ENCODE results near the gene SDF2.
A peak's percentile ranks its signal among the peaks of the same experiment; 100 is the strongest.
"Not testable (repeated sequence)": the region's sequence is repeated elsewhere in the genome, so short reads cannot be mapped to it uniquely, and the experiment has no call there.

Gene SDF2

DNA sequence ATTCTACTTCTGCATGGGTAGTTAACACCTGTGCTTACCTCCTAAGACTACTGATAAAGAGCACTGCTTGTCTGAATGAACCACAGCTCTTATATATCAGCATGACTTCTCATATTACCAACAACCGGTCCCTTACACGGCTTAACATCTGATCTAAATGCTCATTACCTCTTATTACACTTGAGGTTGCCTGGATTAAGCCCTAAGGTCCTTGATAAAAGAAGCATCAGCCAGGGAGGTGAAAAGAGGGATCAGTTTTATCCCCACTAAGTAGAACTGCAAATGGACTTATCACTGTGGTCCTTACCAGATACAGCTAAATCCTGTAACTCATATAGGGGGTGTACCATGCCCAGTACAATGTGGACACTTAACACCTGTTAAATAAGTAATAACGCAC, 39.5 kb downstream of the SDF2 start:
- H3K4me3 ChIP-seq (ENCODE audit: low read length) = no peak overlapping the region
- H3K36me3 ChIP-seq (ENCODE audit: insufficient read depth, low read length) = peaks cover 74% of the 10 kb centered on the region
- no peak overlapping the region for H3K9ac ChIP-seq (ENCODE audit: low read depth, low read length)
- H3K4me2 ChIP-seq (ENCODE audit: low read length) = no peak overlapping the region
- H3K9me3 ChIP-seq (replicated peaks; ENCODE audit: low read length) = no peaks in the 10 kb centered on the region
- H3K4me1 ChIP-seq (ENCODE audit: control insufficient read depth, insufficient read depth, low read length) = no peaks in the 10 kb centered on the region
- no peaks in the 10 kb centered on the region for H3K27me3 ChIP-seq (ENCODE audit: control insufficient read depth, insufficient read depth, low read length)

DNA sequence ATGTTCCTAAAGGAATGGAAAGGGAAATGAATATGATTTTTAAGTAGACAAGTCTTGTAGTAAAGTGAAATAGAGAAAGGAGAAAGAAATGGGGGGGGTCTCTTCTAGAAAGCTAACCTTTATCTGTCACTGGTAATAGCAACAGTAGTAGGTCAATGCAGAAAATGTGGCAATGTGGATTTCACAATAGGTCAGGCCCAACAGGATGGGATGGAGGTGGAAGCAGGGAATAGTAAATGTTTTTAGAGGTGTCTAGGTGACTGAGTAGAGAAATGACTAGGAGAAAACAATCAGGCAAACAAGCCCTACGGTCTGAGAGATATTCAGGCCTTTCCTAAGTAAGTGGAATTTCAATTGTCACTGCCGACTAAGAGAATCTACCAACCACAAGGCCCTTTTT, 41.7 kb downstream of the SDF2 start:
- Histone ChIP-seq H3K36me3 (ENCODE audit: insufficient read depth, low read length) (peaks cover 89% of the 10 kb centered on the region), H3K4me1 (ENCODE audit: control insufficient read depth, insufficient read depth, low read length) (no peaks in the 10 kb centered on the region), H3K4me2 (ENCODE audit: low read length) (no peak overlapping the region), H3K27me3 (ENCODE audit: control insufficient read depth, insufficient read depth, low read length) (no peaks in the 10 kb centered on the region), H3K4me3 (ENCODE audit: low read length) (no peak overlapping the region), H3K9me3 (replicated peaks; ENCODE audit: low read length) (no peaks in the 10 kb centered on the region), H3K9ac (ENCODE audit: low read depth, low read length) (no peak overlapping the region)

DNA sequence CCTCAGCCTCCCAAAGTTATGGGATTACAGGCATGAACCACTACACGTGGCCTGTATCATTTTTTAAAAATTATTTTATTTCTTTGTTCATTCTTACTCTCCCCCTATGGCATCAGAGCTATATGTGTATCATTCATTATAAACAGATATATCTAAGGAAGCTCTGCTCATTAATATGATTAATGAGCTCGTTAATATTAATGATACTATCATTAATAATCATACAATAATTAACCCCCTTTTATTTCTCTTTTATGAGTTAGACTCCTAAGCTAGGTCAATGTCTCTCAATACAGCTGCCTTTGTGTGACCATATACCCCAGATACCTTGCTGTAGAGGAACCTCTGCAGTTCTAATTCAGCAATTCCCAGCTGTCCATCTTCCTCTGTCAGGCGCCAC, 43.2 kb downstream of the SDF2 start:
- H3K36me3 ChIP-seq (ENCODE audit: insufficient read depth, low read length) = peaks cover 90% of the 10 kb centered on the region
- H3K27me3 ChIP-seq (ENCODE audit: control insufficient read depth, insufficient read depth, low read length) = no peaks in the 10 kb centered on the region
- no peak overlapping the region for H3K9ac ChIP-seq (ENCODE audit: low read depth, low read length)
- H3K4me3 ChIP-seq (ENCODE audit: low read length) = no peak overlapping the region
- H3K4me2 ChIP-seq (ENCODE audit: low read length) = no peak overlapping the region
- H3K9me3 ChIP-seq (replicated peaks; ENCODE audit: low read length) = no peaks in the 10 kb centered on the region
- H3K4me1 ChIP-seq (ENCODE audit: control insufficient read depth, insufficient read depth, low read length) = no peaks in the 10 kb centered on the region

DNA sequence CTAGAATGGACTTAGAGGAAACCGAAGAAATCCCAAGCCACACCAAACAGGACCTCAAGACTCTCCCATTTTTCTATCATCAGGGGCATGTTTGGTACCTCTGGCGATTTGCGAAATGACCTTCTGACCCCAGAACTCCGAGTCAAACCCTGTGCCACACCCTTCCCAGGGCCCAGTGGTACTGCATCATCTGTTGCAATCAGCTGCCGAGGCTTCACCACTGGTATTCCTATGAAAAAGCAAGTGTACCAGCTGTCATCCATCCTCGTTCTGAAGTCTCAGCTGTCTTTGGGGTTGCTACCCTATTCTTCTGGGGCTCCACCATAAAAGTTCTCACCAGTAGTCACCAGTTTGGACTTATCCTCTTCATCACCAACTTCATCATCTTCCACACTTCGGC, 45.4 kb downstream of the SDF2 start:
- Histone ChIP-seq H3K9ac (ENCODE audit: low read depth, low read length) (no peak overlapping the region), H3K27me3 (ENCODE audit: control insufficient read depth, insufficient read depth, low read length) (no peaks in the 10 kb centered on the region), H3K36me3 (ENCODE audit: insufficient read depth, low read length) (peaks cover 84% of the 10 kb centered on the region), H3K4me3 (ENCODE audit: low read length) (no peak overlapping the region), H3K9me3 (replicated peaks; ENCODE audit: low read length) (no peaks in the 10 kb centered on the region), H3K4me2 (ENCODE audit: low read length) (no peak overlapping the region), H3K4me1 (ENCODE audit: control insufficient read depth, insufficient read depth, low read length) (no peaks in the 10 kb centered on the region)

DNA sequence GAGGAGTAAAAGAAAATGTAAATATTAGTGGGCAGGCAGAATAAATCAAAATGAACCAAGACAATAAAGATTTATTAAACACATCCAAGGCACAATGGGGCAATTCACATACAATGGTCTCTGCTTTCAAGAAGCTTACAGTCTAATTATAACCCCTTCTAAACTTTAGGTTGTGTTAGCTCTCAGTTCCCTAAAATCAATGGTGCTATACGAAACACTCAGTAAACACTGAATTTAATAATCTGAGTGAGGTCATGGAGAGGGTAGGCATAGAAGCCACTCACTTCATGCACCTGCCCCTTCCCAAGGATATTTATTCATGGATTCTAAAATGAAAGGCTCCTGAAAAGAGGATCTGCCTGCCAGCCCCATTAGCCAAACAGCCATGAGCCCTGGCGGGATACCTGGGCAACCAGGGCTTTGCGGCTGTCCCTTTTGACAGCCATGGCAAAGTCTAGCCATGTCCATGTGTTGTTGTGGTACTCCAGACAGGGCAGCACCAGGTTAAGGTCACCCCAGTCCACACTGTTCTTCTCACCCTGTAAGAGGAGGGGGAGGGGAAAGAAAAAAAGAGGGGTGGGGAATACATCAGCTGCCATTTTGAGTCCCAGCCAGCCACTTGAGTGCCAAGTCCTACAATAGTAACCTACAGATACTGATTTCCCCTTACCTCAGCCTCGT, 46.3 kb downstream of the SDF2 start:
- H3K9ac ChIP-seq (ENCODE audit: low read depth, low read length) = no peak overlapping the region
- no peak overlapping the region for H3K4me2 ChIP-seq (ENCODE audit: low read length)
- H3K36me3 ChIP-seq (ENCODE audit: insufficient read depth, low read length) = peaks cover 81% of the 10 kb centered on the region
- H3K27me3 ChIP-seq (ENCODE audit: control insufficient read depth, insufficient read depth, low read length) = no peaks in the 10 kb centered on the region
- H3K9me3 ChIP-seq (replicated peaks; ENCODE audit: low read length) = no peaks in the 10 kb centered on the region
- H3K4me1 ChIP-seq (ENCODE audit: control insufficient read depth, insufficient read depth, low read length) = no peaks in the 10 kb centered on the region
- H3K4me3 ChIP-seq (ENCODE audit: low read length) = no peak overlapping the region

DNA sequence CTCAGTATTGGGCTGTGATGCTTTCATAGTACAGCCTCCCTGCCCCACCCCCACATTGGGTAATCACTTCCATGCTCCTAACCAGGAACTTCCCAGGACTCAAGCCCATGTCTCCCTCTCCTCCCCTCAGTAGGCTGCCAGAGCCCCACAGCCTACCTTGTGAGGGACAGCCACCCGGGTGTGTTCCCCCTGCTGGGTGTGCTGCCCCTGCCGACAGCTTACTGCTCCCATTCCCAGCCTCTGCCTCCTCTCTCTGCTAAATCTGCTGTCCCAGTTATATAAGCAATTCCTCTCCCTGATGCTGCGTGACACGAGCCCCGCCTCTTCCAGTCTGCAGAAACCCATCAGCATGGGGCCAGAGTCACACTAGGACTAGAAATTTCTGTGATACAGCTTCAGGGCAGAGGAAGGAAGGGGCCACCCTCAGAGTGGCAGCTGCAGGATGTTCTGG, 47.8 kb downstream of the SDF2 start, which contains the start of gene RSKR:
Gene RSKR (minus strand): TSS at position 255 of the 451 bp plus-strand sequence. CDS start 24 bp downstream, at position 231.
- Histone ChIP-seq H3K9me3 (replicated peaks; ENCODE audit: low read length) (no peaks in the 10 kb centered on the region), H3K27me3 (ENCODE audit: control insufficient read depth, insufficient read depth, low read length) (no peaks in the 10 kb centered on the region), H3K9ac (ENCODE audit: low read depth, low read length) (no peak within 1 kb of the TSS), H3K4me1 (ENCODE audit: control insufficient read depth, insufficient read depth, low read length) (no peaks in the 10 kb centered on the region), H3K4me3 (ENCODE audit: low read length) (no peak within 1 kb of the TSS), H3K4me2 (ENCODE audit: low read length) (no peak within 1 kb of the TSS), H3K36me3 (ENCODE audit: insufficient read depth, low read length) (peaks cover 68% of the 10 kb centered on the region)

DNA sequence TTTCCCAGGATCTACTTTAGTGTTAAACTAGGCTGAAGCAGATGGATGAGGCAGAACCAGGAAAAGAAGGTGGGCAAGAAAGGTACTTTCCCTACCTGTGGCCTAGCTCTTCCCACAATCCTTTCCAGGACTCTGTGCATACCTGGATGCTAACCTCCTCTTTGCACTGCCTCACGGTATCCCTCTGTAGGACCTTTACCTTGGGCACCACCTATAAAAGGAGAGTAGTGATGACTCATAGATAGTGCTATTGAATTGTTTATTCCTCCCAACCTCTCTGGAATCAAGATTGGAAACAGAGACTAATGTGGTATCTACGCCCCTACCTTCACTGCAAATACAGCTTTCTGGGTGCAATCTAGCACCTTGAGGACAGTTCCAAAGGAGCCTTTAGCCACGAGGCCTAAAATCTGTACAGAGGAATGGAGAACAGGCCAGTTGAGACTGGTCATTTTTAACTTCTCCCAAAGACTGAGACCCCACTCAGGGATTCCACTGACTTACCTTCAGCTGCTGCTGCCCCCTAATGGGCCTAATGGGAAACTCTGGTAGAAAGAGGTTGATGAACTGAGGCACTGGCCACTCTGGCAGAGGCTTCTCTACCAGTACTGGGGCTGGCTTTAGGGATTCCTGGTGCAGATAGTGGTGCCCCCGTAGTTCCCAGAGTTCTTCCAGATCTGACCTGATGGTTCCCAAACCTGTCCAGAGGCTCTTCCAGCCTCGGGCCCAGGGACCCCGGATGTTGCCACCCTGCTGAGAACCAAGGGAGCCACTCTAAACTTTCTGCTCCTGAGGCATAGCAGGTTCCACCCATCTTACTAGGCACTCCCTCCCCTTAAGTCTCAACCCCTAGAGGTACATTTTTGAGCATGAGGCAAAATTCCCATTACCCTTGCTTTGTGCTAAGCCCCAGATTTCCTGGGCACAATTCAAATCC, 48.5 kb downstream of the SDF2 start:
- Histone ChIP-seq H3K4me2 (ENCODE audit: low read length) (no peak overlapping the region), H3K27me3 (ENCODE audit: control insufficient read depth, insufficient read depth, low read length) (no peaks in the 10 kb centered on the region), H3K9me3 (replicated peaks; ENCODE audit: low read length) (no peaks in the 10 kb centered on the region), H3K4me3 (ENCODE audit: low read length) (no peak overlapping the region), H3K36me3 (ENCODE audit: insufficient read depth, low read length) (peaks cover 60% of the 10 kb centered on the region), H3K9ac (ENCODE audit: low read depth, low read length) (no peak overlapping the region), H3K4me1 (ENCODE audit: control insufficient read depth, insufficient read depth, low read length) (no peaks in the 10 kb centered on the region)

DNA sequence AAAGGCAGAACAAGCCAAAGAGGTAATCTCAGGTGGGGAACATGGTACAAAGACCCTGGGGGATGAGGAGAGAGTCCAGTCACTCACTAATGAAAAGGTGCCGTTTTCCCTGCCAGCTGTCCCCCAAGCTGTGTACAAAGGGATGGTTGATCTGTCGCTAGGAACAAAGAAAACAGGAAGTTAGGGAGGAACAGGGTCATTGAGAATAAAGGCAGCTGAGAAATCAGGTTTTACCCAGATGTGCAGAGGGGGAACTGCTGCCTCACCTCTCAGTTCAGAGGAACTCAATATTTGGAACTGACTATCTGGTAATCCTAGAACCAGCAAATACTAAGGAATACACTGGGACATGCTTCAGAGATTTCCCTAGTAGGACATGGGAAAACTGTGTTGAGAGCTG, 49.2 kb downstream of the SDF2 start:
- no peak overlapping the region for H3K4me2 ChIP-seq (ENCODE audit: low read length)
- no peaks in the 10 kb centered on the region for H3K4me1 ChIP-seq (ENCODE audit: control insufficient read depth, insufficient read depth, low read length)
- H3K9me3 ChIP-seq (replicated peaks; ENCODE audit: low read length) = no peaks in the 10 kb centered on the region
- H3K27me3 ChIP-seq (ENCODE audit: control insufficient read depth, insufficient read depth, low read length) = no peaks in the 10 kb centered on the region
- H3K4me3 ChIP-seq (ENCODE audit: low read length) = no peak overlapping the region
- peaks cover 59% of the 10 kb centered on the region for H3K36me3 ChIP-seq (ENCODE audit: insufficient read depth, low read length)
- no peak overlapping the region for H3K9ac ChIP-seq (ENCODE audit: low read depth, low read length)

DNA sequence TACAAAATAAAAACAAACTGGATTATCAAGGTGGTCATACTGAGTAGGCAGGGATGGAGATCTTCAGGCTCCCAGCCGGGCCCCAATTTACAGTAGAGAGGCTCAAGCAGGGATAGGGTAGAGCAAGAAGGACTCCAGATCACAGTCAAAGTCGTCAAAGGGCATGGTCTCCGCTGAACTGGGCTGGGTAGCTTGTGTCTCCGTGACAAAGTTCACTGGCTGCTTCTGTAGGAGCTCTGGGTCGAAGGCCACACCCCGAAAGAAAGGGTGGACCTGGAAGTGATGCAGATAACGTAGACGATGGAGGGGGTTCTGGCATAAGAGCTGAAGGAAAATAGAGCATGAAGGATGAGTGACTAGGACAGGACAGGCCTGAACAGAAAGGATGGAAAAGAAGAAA, 51.3 kb downstream of the SDF2 start:
- Histone ChIP-seq H3K4me3 (ENCODE audit: low read length) (no peak overlapping the region), H3K9me3 (replicated peaks; ENCODE audit: low read length) (no peaks in the 10 kb centered on the region), H3K4me2 (ENCODE audit: low read length) (no peak overlapping the region), H3K9ac (ENCODE audit: low read depth, low read length) (no peak overlapping the region), H3K36me3 (ENCODE audit: insufficient read depth, low read length) (peaks cover 37% of the 10 kb centered on the region), H3K4me1 (ENCODE audit: control insufficient read depth, insufficient read depth, low read length) (no peaks in the 10 kb centered on the region), H3K27me3 (ENCODE audit: control insufficient read depth, insufficient read depth, low read length) (no peaks in the 10 kb centered on the region)

DNA sequence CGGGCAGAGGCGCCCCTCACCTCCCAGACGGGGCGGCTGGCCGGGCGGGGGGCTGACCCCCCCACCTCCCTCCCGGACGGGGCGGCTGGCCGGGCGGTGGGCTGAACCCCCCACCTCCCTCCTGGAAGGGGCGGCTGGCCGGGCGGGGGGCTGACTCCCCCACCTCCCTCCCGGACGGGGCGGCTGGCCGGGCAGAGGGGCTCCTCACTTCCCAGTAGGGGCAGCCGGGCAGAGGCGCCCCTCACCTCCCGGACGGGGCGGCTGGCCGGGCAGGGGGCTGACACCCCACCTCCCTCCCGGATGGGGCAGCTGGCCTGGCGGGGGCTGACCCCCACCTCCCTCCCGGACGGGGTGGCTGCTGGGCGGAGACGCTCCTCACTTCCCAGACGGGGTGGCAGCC, 57.7 kb downstream of the SDF2 start:
- H3K9me3 ChIP-seq (replicated peaks; ENCODE audit: low read length); H3K4me3 ChIP-seq (ENCODE audit: low read length); H3K27me3 ChIP-seq (ENCODE audit: control insufficient read depth, insufficient read depth, low read length); H3K4me2 ChIP-seq (ENCODE audit: low read length); H3K4me1 ChIP-seq (ENCODE audit: control insufficient read depth, insufficient read depth, low read length); H3K9ac ChIP-seq (ENCODE audit: low read depth, low read length); H3K36me3 ChIP-seq (ENCODE audit: insufficient read depth, low read length): not testable (repeated sequence)

DNA sequence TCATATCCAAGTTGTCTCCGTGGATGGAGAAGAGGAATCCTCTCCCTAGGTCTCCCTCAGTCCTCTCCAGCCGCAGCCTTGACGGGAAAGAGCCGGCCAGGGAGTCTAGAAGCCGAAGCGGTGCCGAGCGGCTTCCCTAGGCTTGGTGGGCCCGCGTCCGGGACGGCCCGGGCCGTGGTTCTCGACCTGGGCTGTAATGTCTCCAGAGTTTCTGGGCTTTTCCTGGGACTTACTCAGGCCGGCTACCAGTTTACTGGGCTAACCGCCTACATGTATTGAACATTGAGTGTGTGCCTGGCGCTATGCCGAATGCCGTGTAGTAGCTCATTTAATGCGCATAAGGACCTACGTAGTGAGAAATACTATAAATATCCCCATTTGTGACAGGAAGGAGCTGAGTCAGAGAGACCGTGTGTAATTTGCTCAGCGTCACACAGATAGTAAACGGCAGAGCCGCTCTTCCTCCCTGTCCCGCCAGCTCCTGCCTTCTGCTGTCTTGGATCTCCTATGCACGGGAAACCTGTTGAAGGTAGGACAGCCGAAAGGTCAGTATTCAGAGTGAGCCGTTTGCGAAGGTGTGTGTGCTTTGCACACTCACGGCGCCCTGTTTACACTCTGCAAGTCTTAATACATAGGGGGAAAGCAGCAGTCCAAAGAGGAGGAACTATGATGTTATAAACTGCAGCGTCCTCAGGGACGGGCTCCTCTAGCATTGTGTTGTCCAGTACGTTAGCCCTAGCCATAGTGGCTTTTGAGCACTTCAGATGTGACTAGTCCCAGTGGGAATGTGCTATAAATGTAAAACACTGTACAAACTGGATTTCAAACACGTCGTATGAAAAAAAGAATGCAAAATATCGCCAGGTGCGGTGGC, 62.2 kb downstream of the SDF2 start:
- Histone ChIP-seq H3K36me3 (ENCODE audit: insufficient read depth, low read length) (no peaks in the 10 kb centered on the region), H3K4me2 (ENCODE audit: low read length) (peak overlapping the region; percentile 97), H3K9ac (ENCODE audit: low read depth, low read length) (peak overlapping the region; percentile 91), H3K4me1 (ENCODE audit: control insufficient read depth, insufficient read depth, low read length) (peaks cover 21% of the 10 kb centered on the region), H3K27me3 (ENCODE audit: control insufficient read depth, insufficient read depth, low read length) (no peaks in the 10 kb centered on the region), H3K9me3 (replicated peaks; ENCODE audit: low read length) (no peaks in the 10 kb centered on the region), H3K4me3 (ENCODE audit: low read length) (peak overlapping the region; percentile 93)
